ENCODE data around the gene OPTC.

DNA sequence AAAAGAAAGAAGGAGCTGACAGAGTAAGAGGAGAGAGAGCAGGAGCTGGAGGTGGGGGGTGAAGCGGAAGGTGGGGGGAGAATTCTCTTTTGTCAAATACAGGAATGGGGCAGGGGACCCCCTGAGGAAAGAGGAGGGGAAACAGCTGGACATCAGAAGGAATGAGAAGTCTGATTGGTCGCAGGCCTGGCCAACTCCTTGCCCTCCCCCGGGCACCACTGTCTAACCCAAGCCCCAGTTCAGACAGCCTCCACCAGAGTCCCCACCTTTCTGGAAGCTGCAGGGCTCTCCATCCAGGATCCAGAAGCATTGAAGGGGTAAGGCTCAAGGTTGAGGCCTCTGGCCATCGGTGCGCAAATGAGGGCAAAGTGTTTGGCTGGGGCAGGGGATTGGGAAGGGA lies at the start of gene OPTC:
- TF ChIP-seq POLR2AphosphoS5 (IDR thresholded peaks at IDR 0.05; ENCODE audit: low read depth, low read length): no peak
- no peak for TF ChIP-seq RAD21 (IDR thresholded peaks at IDR 0.05; ENCODE audit: low read depth)
- TF ChIP-seq POLR2A (IDR thresholded peaks at IDR 0.05; ENCODE audit: borderline replicate concordance, extremely low read depth, insufficient read depth, insufficient read length): no peak
- TF ChIP-seq, protein P1, sequence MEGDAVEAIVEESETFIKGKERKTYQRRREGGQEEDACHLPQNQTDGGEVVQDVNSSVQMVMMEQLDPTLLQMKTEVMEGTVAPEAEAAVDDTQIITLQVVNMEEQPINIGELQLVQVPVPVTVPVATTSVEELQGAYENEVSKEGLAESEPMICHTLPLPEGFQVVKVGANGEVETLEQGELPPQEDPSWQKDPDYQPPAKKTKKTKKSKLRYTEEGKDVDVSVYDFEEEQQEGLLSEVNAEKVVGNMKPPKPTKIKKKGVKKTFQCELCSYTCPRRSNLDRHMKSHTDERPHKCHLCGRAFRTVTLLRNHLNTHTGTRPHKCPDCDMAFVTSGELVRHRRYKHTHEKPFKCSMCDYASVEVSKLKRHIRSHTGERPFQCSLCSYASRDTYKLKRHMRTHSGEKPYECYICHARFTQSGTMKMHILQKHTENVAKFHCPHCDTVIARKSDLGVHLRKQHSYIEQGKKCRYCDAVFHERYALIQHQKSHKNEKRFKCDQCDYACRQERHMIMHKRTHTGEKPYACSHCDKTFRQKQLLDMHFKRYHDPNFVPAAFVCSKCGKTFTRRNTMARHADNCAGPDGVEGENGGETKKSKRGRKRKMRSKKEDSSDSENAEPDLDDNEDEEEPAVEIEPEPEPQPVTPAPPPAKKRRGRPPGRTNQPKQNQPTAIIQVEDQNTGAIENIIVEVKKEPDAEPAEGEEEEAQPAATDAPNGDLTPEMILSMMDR (IDR thresholded peaks at IDR 0.05 in 2 of 3, conservative IDR thresholded peaks at IDR 0.05 in 1 of 3; ENCODE audit: borderline replicate concordance in 1 of 3, insufficient read depth in 1 of 3, low read depth in 2 of 3, low read length in 2 of 3): no peak
- no peak for TF ChIP-seq EZH2 (IDR thresholded peaks at IDR 0.05)
- no peak for TF ChIP-seq JUND (IDR thresholded peaks at IDR 0.05)
- TF ChIP-seq, protein P2, sequence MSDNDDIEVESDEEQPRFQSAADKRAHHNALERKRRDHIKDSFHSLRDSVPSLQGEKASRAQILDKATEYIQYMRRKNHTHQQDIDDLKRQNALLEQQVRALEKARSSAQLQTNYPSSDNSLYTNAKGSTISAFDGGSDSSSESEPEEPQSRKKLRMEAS (IDR thresholded peaks at IDR 0.05): no peak
- no peak for TF ChIP-seq ZNF274 (IDR thresholded peaks at IDR 0.05; ENCODE audit: low read depth, low read length)
- TF ChIP-seq SRF (IDR thresholded peaks at IDR 0.05; ENCODE audit: low read depth): no peak
